ENCODE data around the gene DOCK9.

DOCK9 gene

GRCh38 chr13:98940325-98941001 is 37.4 kb downstream of the DOCK9 start:
- TF ChIP-seq CTCF (IDR thresholded peaks at IDR 0.05; ENCODE audit: low read depth, low read length) = no peak
- Histone ChIP-seq H3K4me3 (ENCODE audit: low read depth, low read length) (no peak overlapping the region), H3K9me3 (ENCODE audit: severe bottlenecking) (no peaks in the 10 kb centered on the region), H3K27ac (no peak overlapping the region), H3K27me3 (ENCODE audit: insufficient read depth, low read depth, severe bottlenecking) (no peaks in the 10 kb centered on the region), H3K36me3 (no peaks in the 10 kb centered on the region)
- no peak for DNase-seq

GRCh38 chr13:98939660-98940191 is 38.1 kb downstream of the DOCK9 start:
- no peak for DNase-seq
- Histone ChIP-seq H3K27me3 (ENCODE audit: insufficient read depth, low read depth, severe bottlenecking) (no peaks in the 10 kb centered on the region), H3K36me3 (no peaks in the 10 kb centered on the region), H3K9me3 (ENCODE audit: severe bottlenecking) (peaks cover 2% of the 10 kb centered on the region), H3K4me3 (ENCODE audit: low read depth, low read length) (no peak overlapping the region), H3K27ac (no peak overlapping the region)
- no peak for TF ChIP-seq CTCF (IDR thresholded peaks at IDR 0.05; ENCODE audit: low read depth, low read length)

GRCh38 chr13:98938801-98939200 is 39.1 kb downstream of the DOCK9 start:
- H3K27ac ChIP-seq = no peak overlapping the region
- DNase-seq = no peak
- no peak overlapping the region for H3K4me3 ChIP-seq (ENCODE audit: low read depth, low read length)
- no peaks in the 10 kb centered on the region for H3K36me3 ChIP-seq
- no peak for TF ChIP-seq CTCF (IDR thresholded peaks at IDR 0.05; ENCODE audit: low read depth, low read length)
- peaks cover 8% of the 10 kb centered on the region for H3K9me3 ChIP-seq (ENCODE audit: severe bottlenecking)
- no peaks in the 10 kb centered on the region for H3K27me3 ChIP-seq (ENCODE audit: insufficient read depth, low read depth, severe bottlenecking)

- Histone ChIP-seq H3K36me3 (no peaks in the 10 kb centered on the region), H3K27ac (no peak overlapping the region; the same call in 1 of the 2 replicates), H3K4me3 (ENCODE audit: low read depth, low read length) (no peak overlapping the region), H3K27me3 (ENCODE audit: insufficient read depth, low read depth, severe bottlenecking) (no peaks in the 10 kb centered on the region), H3K9me3 (ENCODE audit: severe bottlenecking) (peaks cover 8% of the 10 kb centered on the region)
- TF ChIP-seq CTCF (IDR thresholded peaks at IDR 0.05; ENCODE audit: low read depth, low read length) = no peak
- peak; percentile 59 for DNase-seq
Measured at GRCh38 chr13:98937911-98938381, 39.9 kb downstream of the DOCK9 start.

DNA sequence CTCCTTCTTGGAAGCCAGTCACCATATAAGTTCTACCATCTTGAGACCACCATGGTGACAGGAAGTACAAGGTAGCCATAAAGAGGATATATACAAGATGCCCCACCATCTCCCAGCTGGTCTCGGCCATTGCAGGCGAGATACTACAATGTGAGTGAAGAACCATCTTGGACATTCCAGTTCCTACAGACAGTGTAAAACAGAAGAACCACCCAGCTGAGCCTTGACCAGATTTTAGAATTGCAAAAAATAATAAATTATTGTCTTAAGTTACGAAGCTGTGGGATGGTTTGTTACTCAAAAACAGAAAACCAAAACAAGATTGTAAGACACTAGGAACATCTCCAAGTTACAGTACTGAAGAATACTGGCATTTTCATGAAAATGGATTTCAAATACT is 43.6 kb downstream of the DOCK9 start:
- Histone ChIP-seq H3K27me3 (ENCODE audit: insufficient read depth, low read depth, severe bottlenecking) (no peaks in the 10 kb centered on the region), H3K4me3 (ENCODE audit: low read depth, low read length) (no peak overlapping the region), H3K27ac (no peak overlapping the region), H3K36me3 (no peaks in the 10 kb centered on the region), H3K9me3 (ENCODE audit: severe bottlenecking) (peaks cover 8% of the 10 kb centered on the region)
- DNase-seq = no peak
- no peak for TF ChIP-seq CTCF (IDR thresholded peaks at IDR 0.05; ENCODE audit: low read depth, low read length)
